BJ (cell line): ENCODE results near the gene RAI14. TPM values are rescaled to one million over a fixed set of nuclear protein-coding genes. Genes with fewer than 3 reads are reported as not detected.

Experiments used
- CTCF ChIA-PET: fragments of 350-600 bp; formaldehyde crosslinking; extraction: SDS; loops from one replicate; lab custom pipeline; 2021; ENCODE audit warnings: antibody characterized with exemption, inconsistent platforms; lab: Yijun Ruan, JAX
- POLR2A ChIA-PET: fragments of 300-600 bp; sonication (Branson Sonifier 250); formaldehyde crosslinking; extraction: SDS; loops from one replicate; lab custom pipeline; 2021; ENCODE audit warnings: antibody characterized with exemption; lab: Charles Lee
- DNase-seq: peaks from one replicate; pipeline ENCODE4 v3.0.0-alpha.2; 2011; ENCODE audit warnings: low read depth
- H3K27me3 ChIP-seq: 2 replicates; pipeline ENCODE4 v1.6.0; 2011; ENCODE audit warnings: low read length; ENCODE audit not compliant: control insufficient read depth, insufficient read depth
- H3K36me3 ChIP-seq: 2 replicates; pipeline ENCODE4 v1.5.1; 2011; ENCODE audit warnings: low read length; ENCODE audit not compliant: control insufficient read depth, insufficient read depth
- H3K4me3 ChIP-seq: 2 replicates; pipeline ENCODE4 v1.5.1; 2011; ENCODE audit warnings: low read depth, mild to moderate bottlenecking, control low read depth, low read length
- polyA plus RNA-seq: library from polyadenylated mRNA; depleted of rRNA; stranded (reverse); fragments of >200 nt; gene quantifications from 2 replicates; pipeline ENCODE4 v1.2.3, GENCODE V29; 2011
- TF ChIP-seq, protein P1 (sequence below): IDR thresholded peaks from 2 replicates; pipeline ENCODE4 v1.5.1; 2011; ENCODE audit warnings: low read depth, mild to moderate bottlenecking, control low read depth, inconsistent platforms, low read length, moderate library complexity; ENCODE audit not compliant: insufficient read depth

RAI14 gene
- polyA plus RNA-seq, 1 experiment: 183 TPM

DNA sequence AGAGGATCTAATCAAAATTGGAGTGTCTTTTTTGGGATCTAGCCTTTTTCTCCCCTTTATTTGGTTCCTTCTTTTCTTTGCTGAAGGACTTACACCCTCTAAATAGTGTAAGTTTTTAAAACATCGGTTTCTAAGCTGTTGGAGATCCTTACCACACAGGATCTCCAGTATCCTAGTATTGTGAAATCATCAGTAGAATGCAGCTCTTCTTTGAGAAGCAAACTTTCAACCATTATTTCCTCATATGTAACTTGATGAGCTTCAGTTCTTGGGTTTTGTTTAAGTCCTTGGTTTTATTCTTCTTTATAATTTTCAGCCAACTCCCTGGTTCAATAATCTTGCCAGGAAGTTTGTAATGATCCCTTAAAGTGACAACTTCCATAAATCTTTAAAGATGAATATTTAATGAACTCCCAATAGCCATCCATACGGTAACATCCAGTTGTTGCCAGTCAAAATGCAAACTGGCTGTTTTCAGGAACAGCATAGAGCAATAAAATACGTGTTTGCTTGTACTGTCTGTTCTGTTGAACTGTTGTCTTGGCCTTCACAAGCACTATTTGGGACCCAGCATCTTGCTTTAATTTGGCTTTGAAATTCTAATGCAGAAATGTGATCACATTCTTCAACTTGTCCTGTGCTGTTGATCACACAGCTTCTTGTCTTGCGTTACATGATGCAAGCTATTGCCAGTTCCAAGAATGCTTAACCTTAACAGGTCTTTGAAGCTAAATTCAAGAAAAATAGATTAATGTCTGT, 148.0 kb downstream of the RAI14 start:
- ChIA-PET CTCF (interaction anchor here (0.7 to 2.5 kb wide), 4 partner anchors 10 to 318 kb away, joined by 3 to 8 read pairs (median 3); no protein-coding TSS in a partner anchor), POLR2A (no interaction called here)
- peaks cover 27% of the 10 kb centered on the region for H3K36me3 ChIP-seq
- H3K27me3 ChIP-seq: no peaks in the 10 kb centered on the region
- TF ChIP-seq, protein P1, sequence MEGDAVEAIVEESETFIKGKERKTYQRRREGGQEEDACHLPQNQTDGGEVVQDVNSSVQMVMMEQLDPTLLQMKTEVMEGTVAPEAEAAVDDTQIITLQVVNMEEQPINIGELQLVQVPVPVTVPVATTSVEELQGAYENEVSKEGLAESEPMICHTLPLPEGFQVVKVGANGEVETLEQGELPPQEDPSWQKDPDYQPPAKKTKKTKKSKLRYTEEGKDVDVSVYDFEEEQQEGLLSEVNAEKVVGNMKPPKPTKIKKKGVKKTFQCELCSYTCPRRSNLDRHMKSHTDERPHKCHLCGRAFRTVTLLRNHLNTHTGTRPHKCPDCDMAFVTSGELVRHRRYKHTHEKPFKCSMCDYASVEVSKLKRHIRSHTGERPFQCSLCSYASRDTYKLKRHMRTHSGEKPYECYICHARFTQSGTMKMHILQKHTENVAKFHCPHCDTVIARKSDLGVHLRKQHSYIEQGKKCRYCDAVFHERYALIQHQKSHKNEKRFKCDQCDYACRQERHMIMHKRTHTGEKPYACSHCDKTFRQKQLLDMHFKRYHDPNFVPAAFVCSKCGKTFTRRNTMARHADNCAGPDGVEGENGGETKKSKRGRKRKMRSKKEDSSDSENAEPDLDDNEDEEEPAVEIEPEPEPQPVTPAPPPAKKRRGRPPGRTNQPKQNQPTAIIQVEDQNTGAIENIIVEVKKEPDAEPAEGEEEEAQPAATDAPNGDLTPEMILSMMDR: no peak
- no peak overlapping the region for H3K4me3 ChIP-seq
- no peak for DNase-seq

DNA sequence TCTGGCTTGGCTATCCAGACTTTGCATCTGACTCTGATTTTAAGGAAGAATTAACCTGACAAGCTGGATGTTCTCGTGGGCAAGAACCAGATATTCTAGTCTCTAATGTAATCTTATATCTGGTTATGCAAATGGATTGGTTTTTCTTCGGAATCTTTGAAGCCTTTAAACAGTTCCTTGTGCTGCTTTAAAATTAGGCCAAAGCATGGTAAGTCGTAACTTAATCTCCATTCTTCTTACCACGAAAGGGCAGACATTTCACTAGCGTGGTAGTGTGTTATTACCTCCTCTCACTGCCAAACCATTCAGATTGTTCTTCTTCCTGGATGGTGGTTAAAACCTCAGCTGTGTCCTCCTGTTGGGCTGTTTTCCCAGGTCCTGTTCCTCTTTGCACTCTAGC, 148.8 kb downstream of the RAI14 start:
- POLR2A ChIA-PET: no interaction called here
- H3K27me3 ChIP-seq: no peaks in the 10 kb centered on the region
- H3K4me3 ChIP-seq: no peak overlapping the region
- DNase-seq: no peak
- CTCF ChIA-PET: interaction anchor here (0.9 kb wide), 1 partner anchor 319 kb away, joined by 3 read pairs; no protein-coding TSS in a partner anchor
- TF ChIP-seq, protein P1: no peak
- peaks cover 27% of the 10 kb centered on the region for H3K36me3 ChIP-seq

DNA sequence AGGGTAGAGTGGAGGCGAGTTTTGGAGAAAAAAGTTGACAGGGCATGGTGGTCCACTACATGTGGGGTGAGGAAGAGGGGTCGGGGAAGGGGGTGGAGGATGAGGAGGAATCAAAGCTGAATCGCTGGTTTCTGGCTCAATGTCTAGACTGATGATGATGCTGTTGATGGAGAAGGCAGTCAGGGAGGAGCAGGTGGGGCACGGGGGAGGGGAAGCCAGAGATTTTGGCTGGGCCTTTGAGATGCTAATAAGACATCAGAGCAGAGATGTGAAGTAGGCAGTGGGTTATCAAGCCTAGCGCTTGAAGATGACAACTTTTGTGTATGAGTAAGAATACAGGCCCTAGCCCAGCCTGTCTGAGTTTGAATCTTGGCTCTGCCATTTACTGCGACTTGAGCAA, 150.4 kb downstream of the RAI14 start:
- POLR2A ChIA-PET: no interaction called here
- no peak for DNase-seq
- CTCF ChIA-PET: no interaction called here
- Histone ChIP-seq H3K36me3 (peaks cover 27% of the 10 kb centered on the region), H3K4me3 (no peak overlapping the region), H3K27me3 (no peaks in the 10 kb centered on the region)
- TF ChIP-seq, protein P1: no peak

DNA sequence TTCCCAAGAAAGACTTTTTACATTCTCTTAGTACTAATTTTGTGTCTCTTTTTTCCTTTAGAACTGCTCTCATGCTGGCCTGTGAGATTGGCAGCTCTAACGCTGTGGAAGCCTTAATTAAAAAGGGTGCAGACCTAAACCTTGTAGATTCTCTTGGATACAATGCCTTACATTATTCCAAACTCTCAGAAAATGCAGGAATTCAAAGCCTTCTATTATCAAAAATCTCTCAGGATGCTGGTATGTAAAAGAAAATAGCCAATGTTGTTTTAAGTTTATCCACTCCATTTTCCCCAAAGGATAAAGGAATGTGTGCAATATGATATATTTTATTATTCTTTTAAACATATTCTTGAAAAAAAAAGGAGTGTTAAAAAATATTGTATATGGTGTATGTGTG, 155.6 kb downstream of the RAI14 start:
- ChIA-PET POLR2A (no interaction called here), CTCF (no interaction called here)
- TF ChIP-seq, protein P1: no peak
- H3K27me3 ChIP-seq: no peaks in the 10 kb centered on the region
- DNase-seq: no peak
- H3K36me3 ChIP-seq: peaks cover 7% of the 10 kb centered on the region
- no peak overlapping the region for H3K4me3 ChIP-seq

DNA sequence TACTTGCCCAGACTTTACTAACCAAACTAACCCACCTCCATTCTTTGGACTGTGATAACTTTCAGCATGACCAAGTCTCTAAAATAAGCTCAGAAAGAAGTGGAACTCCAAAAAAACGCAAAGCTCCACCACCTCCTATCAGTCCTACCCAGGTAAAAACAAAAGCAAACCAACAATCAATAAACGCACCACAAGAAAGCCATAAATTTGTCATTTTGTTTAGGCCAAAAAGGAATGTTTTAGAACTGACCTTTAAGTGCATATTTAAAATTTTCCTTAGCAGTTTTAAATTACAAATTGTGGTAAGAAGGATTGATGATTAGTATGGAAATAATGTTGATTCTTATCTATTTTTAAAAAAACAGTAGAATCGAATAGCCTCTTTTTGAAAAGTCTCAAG, 157.4 kb downstream of the RAI14 start:
- H3K36me3 ChIP-seq: peaks cover 5% of the 10 kb centered on the region
- no peak overlapping the region for H3K4me3 ChIP-seq
- ChIA-PET CTCF (interaction anchor here (1.0 kb wide), 2 partner anchors 22 to 70 kb away, joined by 3 read pairs; no protein-coding TSS in a partner anchor), POLR2A (no interaction called here)
- TF ChIP-seq, protein P1: no peak
- no peak for DNase-seq
- no peaks in the 10 kb centered on the region for H3K27me3 ChIP-seq
